Measurements from ENCODE around the gene PRPF6. TPM values are rescaled to one million over a fixed set of nuclear protein-coding genes. Genes with fewer than 3 reads are reported as not detected.

The PRPF6 gene
- polyA plus RNA-seq, 2 of the 4 experiments (the other 2 are of a cell fraction), result 42.8 to 47.2 TPM

GRCh38 chr20:63947638-63948456 lies 33.1 kb upstream of the PRPF6 start:
- no peak for DNase-seq (ENCODE audit: low read depth in 1 of 2, low spot score in 1 of 2)
- TF ChIP-seq HMGXB4 (CRISPR knock-in tag; IDR thresholded peaks at IDR 0.05; ENCODE audit: borderline replicate concordance) (no peak), JUN (IDR thresholded peaks at IDR 0.05) (no peak), ELK1 (IDR thresholded peaks at IDR 0.05; ENCODE audit: low read depth, low read length) (no peak), FOSL2 (IDR thresholded peaks at IDR 0.05) (no peak), FOSL2 (CRISPR knock-in tag; IDR thresholded peaks at IDR 0.05) (no peak), PHF8 (IDR thresholded peaks at IDR 0.05; ENCODE audit: borderline replicate concordance, low read depth) (no peak), EHMT2 (IDR thresholded peaks at IDR 0.05; ENCODE audit: low read depth) (no peak), HOXB5 (CRISPR knock-in tag; IDR thresholded peaks at IDR 0.05) (no peak), REST (IDR thresholded peaks at IDR 0.05) (no peak), NPAS2 (CRISPR knock-in tag; IDR thresholded peaks at IDR 0.05; ENCODE audit: borderline replicate concordance) (no peak), RAD21 (conservative IDR thresholded peaks at IDR 0.05 in 1 of 2, IDR thresholded peaks at IDR 0.05 in 1 of 2) (no peak), MAZ (IDR thresholded peaks at IDR 0.05; ENCODE audit: borderline replicate concordance, low read depth, low read length) (no peak)
- TF ChIP-seq, protein P1, sequence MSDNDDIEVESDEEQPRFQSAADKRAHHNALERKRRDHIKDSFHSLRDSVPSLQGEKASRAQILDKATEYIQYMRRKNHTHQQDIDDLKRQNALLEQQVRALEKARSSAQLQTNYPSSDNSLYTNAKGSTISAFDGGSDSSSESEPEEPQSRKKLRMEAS (IDR thresholded peaks at IDR 0.05), result no peak
- TF ChIP-seq, protein P2, sequence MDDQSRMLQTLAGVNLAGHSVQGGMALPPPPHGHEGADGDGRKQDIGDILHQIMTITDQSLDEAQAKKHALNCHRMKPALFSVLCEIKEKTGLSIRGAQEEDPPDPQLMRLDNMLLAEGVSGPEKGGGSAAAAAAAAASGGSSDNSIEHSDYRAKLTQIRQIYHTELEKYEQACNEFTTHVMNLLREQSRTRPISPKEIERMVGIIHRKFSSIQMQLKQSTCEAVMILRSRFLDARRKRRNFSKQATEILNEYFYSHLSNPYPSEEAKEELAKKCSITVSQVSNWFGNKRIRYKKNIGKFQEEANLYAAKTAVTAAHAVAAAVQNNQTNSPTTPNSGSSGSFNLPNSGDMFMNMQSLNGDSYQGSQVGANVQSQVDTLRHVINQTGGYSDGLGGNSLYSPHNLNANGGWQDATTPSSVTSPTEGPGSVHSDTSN (IDR thresholded peaks at IDR 0.05), result no peak
- no peak overlapping the region for H3K4me2 ChIP-seq
- FAIRE-seq, result no peak
- H3K4me3 ChIP-seq, result no peak overlapping the region
- no peak overlapping the region for H3K27ac ChIP-seq
- POLR2A ChIA-PET, result no interaction called here
- CTCF ChIA-PET, result interaction anchor here (0.9 kb wide), 1 partner anchor 409 kb away, joined by 3 read pairs; no protein-coding TSS in a partner anchor
- peaks cover 30% of the 10 kb centered on the region for H3K4me1 ChIP-seq
- no peak for ATAC-seq
- 88% methylated on average over 23 of the region's 27 CpGs for WGBS (ENCODE audit: missing lambda C conversion rate)
- no peaks in the 10 kb centered on the region for H3K9me3 ChIP-seq

GRCh38 chr20:63950701-63951397 lies 30.1 kb upstream of the PRPF6 start:
- FAIRE-seq, result no peak
- 91% methylated on average over 11 of the region's 20 CpGs for WGBS (ENCODE audit: missing lambda C conversion rate)
- Histone ChIP-seq H3K27ac (no peak overlapping the region), H3K4me1 (peaks cover 46% of the 10 kb centered on the region), H3K9me3 (no peaks in the 10 kb centered on the region), H3K4me3 (no peak overlapping the region), H3K4me2 (no peak overlapping the region)
- CTCF ChIA-PET, result interaction anchor here (0.7 to 2.1 kb wide), 6 partner anchors 15 to 413 kb away, joined by 3 to 8 read pairs (median 4); partner anchors contain the start of gene PTK6
- no peak for ATAC-seq
- DNase-seq (ENCODE audit: low read depth in 1 of 2, low spot score in 1 of 2), result no peak
- POLR2A ChIA-PET, result interaction anchor here (0.5 kb wide), 1 partner anchor 407 kb away, joined by 5 read pairs; no protein-coding TSS in a partner anchor
- TF ChIP-seq, protein P1 (IDR thresholded peaks at IDR 0.05), result no peak
- TF ChIP-seq USF2 (IDR thresholded peaks at IDR 0.05) (no peak), EHF (CRISPR knock-in tag; IDR thresholded peaks at IDR 0.05) (no peak), BHLHE40 (IDR thresholded peaks at IDR 0.05; ENCODE audit: low read depth, low read length) (no peak), EHMT2 (IDR thresholded peaks at IDR 0.05; ENCODE audit: low read depth) (no peak), FOSL2 (IDR thresholded peaks at IDR 0.05) (no peak), FOSL2 (CRISPR knock-in tag; IDR thresholded peaks at IDR 0.05) (no peak), JUNB (IDR thresholded peaks at IDR 0.05) (no peak), MYC (IDR thresholded peaks at IDR 0.05; ENCODE audit: borderline replicate concordance, low read length) (no peak), KDM5A (IDR thresholded peaks at IDR 0.05) (no peak), TFCP2L1 (CRISPR knock-in tag; IDR thresholded peaks at IDR 0.05) (no peak), HMGXB4 (CRISPR knock-in tag; IDR thresholded peaks at IDR 0.05; ENCODE audit: borderline replicate concordance) (no peak), RFX5 (IDR thresholded peaks at IDR 0.05) (no peak)
